Loucy (cell line): ENCODE measurements around the gene UNKL.

Source experiments
- EZH2phosphoT487 ChIP-seq: fragments of 200-600 bp; IDR thresholded peaks from 2 replicates; pipeline ENCODE4 v1.6.1; 2018; ENCODE audit warnings: antibody characterized with exemption, mild to moderate bottlenecking, moderate library complexity, borderline replicate concordance
- TF ChIP-seq, protein P1 (sequence below): fragments of 200-600 bp; sonication (generic); conservative IDR thresholded peaks from 2 replicates; pipeline ENCODE4 v1.5.1; 2014; ENCODE audit warnings: mild to moderate bottlenecking, antibody characterized with exemption, low read length

DNA sequence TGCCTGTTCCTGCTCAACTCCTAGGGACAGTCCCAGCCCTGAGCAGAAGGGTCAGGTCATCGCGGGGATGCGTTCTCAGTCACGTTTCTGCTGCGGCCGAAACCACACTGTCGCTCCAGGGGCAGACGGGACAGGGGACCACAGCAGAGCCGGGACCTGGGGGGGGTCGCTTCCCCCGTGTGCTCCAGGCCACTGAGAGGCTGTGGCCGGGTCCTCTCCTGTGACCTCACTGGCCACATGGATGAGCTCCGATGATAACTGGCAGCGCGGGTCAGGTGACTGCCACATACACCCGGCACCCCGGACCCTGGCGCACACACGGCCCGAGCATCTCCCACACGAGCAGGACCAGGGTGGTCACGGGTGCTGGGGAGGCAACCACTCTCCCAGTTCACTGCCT, 50.0 kb downstream of the UNKL start:
- TF ChIP-seq, protein P1, sequence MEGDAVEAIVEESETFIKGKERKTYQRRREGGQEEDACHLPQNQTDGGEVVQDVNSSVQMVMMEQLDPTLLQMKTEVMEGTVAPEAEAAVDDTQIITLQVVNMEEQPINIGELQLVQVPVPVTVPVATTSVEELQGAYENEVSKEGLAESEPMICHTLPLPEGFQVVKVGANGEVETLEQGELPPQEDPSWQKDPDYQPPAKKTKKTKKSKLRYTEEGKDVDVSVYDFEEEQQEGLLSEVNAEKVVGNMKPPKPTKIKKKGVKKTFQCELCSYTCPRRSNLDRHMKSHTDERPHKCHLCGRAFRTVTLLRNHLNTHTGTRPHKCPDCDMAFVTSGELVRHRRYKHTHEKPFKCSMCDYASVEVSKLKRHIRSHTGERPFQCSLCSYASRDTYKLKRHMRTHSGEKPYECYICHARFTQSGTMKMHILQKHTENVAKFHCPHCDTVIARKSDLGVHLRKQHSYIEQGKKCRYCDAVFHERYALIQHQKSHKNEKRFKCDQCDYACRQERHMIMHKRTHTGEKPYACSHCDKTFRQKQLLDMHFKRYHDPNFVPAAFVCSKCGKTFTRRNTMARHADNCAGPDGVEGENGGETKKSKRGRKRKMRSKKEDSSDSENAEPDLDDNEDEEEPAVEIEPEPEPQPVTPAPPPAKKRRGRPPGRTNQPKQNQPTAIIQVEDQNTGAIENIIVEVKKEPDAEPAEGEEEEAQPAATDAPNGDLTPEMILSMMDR = no peak
- no peak for TF ChIP-seq EZH2phosphoT487
